ENCODE data around the gene B4GALT2.

B4GALT2 gene

GRCh38 chr1:44002606-44003157, 23.7 kb downstream of the B4GALT2 start:
- Histone ChIP-seq H3K4me1 (ENCODE audit: control extremely low read depth in 1 of 4, control insufficient read depth in 4 of 4, insufficient read depth in 4 of 4, low read length in 3 of 4) (no peaks in the 10 kb centered on the region), H3K27me3 (replicated peaks in 2 of 5; ENCODE audit: control insufficient read depth in 4 of 5, insufficient read depth in 5 of 5, low read length in 4 of 5) (no peaks in the 10 kb centered on the region), H3K36me3 (ENCODE audit: control insufficient read depth in 4 of 4, insufficient read depth in 4 of 4, low read length in 3 of 4) (no peaks in the 10 kb centered on the region), H3K4me3 (ENCODE audit: control insufficient read depth in 1 of 7, extremely low read depth in 1 of 7, insufficient read depth in 4 of 7, low read depth in 2 of 7, low read length in 6 of 7) (no peak overlapping the region), H3K27ac (ENCODE audit: insufficient read depth in 1 of 2, low read depth in 1 of 2, low read length in 2 of 2, poor library complexity in 1 of 2, severe bottlenecking in 2 of 2) (no peak overlapping the region), H3K9me3 (ENCODE audit: control extremely low read depth in 1 of 5, control insufficient read depth in 4 of 5, insufficient read depth in 2 of 5, low read depth in 1 of 5, low read length in 4 of 5) (no peaks in the 10 kb centered on the region)
- DNase-seq = no peak
- ChIA-PET POLR2A (no interaction called here), CTCF (interaction anchor here (1.1 to 5.5 kb wide), 5 partner anchors 10 to 44 kb away, joined by 3 to 51 read pairs (median 6); no protein-coding TSS in a partner anchor)
- 94% methylated on average over 12 of the region's 14 CpGs for whole genome bisulfite sequencing (ENCODE audit: insufficient coverage)

DNA sequence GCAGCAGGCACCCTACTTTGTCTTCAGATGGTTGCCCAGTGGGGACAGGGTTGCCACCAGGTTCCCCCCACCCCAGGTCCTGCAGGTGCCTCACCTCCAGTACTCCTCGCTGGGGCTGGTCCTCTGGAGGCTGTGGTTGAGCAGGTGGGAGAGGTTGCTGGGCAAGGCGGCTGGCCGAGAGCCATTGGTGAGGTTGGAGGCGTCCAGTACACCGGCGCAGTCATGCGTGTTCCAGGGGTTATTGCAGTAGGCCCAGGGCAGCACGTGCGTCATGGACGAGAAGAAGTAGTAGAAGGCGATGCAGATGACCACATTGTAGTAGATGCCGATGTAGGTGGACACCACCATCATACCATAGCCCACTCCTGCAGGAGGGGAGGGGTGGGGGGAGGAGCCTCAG, 29.2 kb downstream of the B4GALT2 start:
- H3K9me3 ChIP-seq (ENCODE audit: control extremely low read depth in 1 of 5, control insufficient read depth in 4 of 5, insufficient read depth in 2 of 5, low read depth in 1 of 5, low read length in 4 of 5) = no peaks in the 10 kb centered on the region
- WGBS (ENCODE audit: insufficient coverage) = 100% methylated on average over 5 of the region's 12 CpGs
- CTCF ChIA-PET = interaction anchor here (1.3 to 1.5 kb wide), 2 partner anchors 8 to 28 kb away, joined by 4 to 5 read pairs; no protein-coding TSS in a partner anchor
- DNase-seq = no peak
- POLR2A ChIA-PET = no interaction called here
- H3K4me3 ChIP-seq (ENCODE audit: control insufficient read depth in 1 of 7, extremely low read depth in 1 of 7, insufficient read depth in 4 of 7, low read depth in 2 of 7, low read length in 6 of 7) = no peak overlapping the region
- peaks cover 0 to 19% (median 11%) of the 10 kb centered on the region in 4 experiments for H3K4me1 ChIP-seq (ENCODE audit: control extremely low read depth in 1 of 4, control insufficient read depth in 4 of 4, insufficient read depth in 4 of 4, low read length in 3 of 4)
- H3K27ac ChIP-seq (ENCODE audit: insufficient read depth in 1 of 2, low read depth in 1 of 2, low read length in 2 of 2, poor library complexity in 1 of 2, severe bottlenecking in 2 of 2) = no peak overlapping the region
- H3K27me3 ChIP-seq (replicated peaks in 2 of 5; ENCODE audit: control insufficient read depth in 4 of 5, insufficient read depth in 5 of 5, low read length in 4 of 5) = no peaks in the 10 kb centered on the region
- H3K36me3 ChIP-seq (ENCODE audit: control insufficient read depth in 4 of 4, insufficient read depth in 4 of 4, low read length in 3 of 4) = no peaks in the 10 kb centered on the region

DNA sequence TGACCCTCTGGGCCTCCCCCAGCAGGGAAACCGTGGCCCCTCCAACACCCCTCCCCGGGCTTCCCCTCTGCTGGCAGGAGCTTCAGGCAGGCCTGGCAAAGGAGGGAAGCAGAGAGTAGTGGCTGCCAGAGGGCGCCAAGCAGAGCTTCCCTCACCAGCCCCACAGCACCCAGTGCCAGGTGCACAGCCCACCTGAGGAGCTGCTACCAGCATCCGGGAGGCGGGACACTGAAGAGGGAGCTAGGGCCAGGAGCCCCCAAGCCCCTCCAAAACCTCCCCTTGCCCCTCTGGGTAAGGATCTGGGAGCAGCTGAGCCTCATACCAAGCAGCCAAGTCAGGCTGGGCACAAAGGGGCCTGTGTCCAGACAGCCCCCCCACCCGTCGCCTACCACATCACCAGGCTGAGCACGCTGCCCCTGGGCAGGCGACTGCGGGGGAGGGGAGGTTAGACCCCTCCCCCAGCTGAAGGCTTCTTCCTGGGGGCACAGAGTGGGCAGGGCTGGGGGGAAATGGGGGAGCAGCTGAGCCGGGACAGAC, 32.0 kb downstream of the B4GALT2 start:
- no peaks in the 10 kb centered on the region for H3K9me3 ChIP-seq (ENCODE audit: control extremely low read depth in 1 of 5, control insufficient read depth in 4 of 5, insufficient read depth in 2 of 5, low read depth in 1 of 5, low read length in 4 of 5)
- H3K27me3 ChIP-seq (replicated peaks in 2 of 5; ENCODE audit: control insufficient read depth in 4 of 5, insufficient read depth in 5 of 5, low read length in 4 of 5) = no peaks in the 10 kb centered on the region
- H3K36me3 ChIP-seq (ENCODE audit: control insufficient read depth in 4 of 4, insufficient read depth in 4 of 4, low read length in 3 of 4) = no peaks in the 10 kb centered on the region
- H3K4me3 ChIP-seq (ENCODE audit: control insufficient read depth in 1 of 7, extremely low read depth in 1 of 7, insufficient read depth in 4 of 7, low read depth in 2 of 7, low read length in 6 of 7) = no peak overlapping the region
- ChIA-PET POLR2A (no interaction called here), CTCF (interaction anchor here (0.6 to 5.8 kb wide), 8 partner anchors 12 to 67 kb away, joined by 3 to 41 read pairs (median 3); no protein-coding TSS in a partner anchor)
- no peak for DNase-seq
- peaks cover 0 to 32% (median 24%) of the 10 kb centered on the region in 4 experiments for H3K4me1 ChIP-seq (ENCODE audit: control extremely low read depth in 1 of 4, control insufficient read depth in 4 of 4, insufficient read depth in 4 of 4, low read length in 3 of 4)
- 82% methylated on average over 4 of the region's 11 CpGs for WGBS (ENCODE audit: insufficient coverage)
- no peak overlapping the region for H3K27ac ChIP-seq (ENCODE audit: insufficient read depth in 1 of 2, low read depth in 1 of 2, low read length in 2 of 2, poor library complexity in 1 of 2, severe bottlenecking in 2 of 2)

GRCh38 chr1:44012404-44012803, 33.4 kb downstream of the B4GALT2 start:
- POLR2A ChIA-PET = no interaction called here
- H3K4me3 ChIP-seq (ENCODE audit: control insufficient read depth in 1 of 7, extremely low read depth in 1 of 7, insufficient read depth in 4 of 7, low read depth in 2 of 7, low read length in 6 of 7) = no peak overlapping the region
- no peak overlapping the region for H3K27ac ChIP-seq (ENCODE audit: insufficient read depth in 1 of 2, low read depth in 1 of 2, low read length in 2 of 2, poor library complexity in 1 of 2, severe bottlenecking in 2 of 2)
- H3K27me3 ChIP-seq (replicated peaks in 2 of 5; ENCODE audit: control insufficient read depth in 4 of 5, insufficient read depth in 5 of 5, low read length in 4 of 5) = no peaks in the 10 kb centered on the region
- CTCF ChIA-PET = interaction anchor here (1.8 to 6.9 kb wide), 3 partner anchors 7 to 22 kb away, joined by 7 to 51 read pairs (median 41); partner anchors contain the start of gene SLC6A9
- H3K9me3 ChIP-seq (ENCODE audit: control extremely low read depth in 1 of 5, control insufficient read depth in 4 of 5, insufficient read depth in 2 of 5, low read depth in 1 of 5, low read length in 4 of 5) = no peaks in the 10 kb centered on the region
- H3K36me3 ChIP-seq (ENCODE audit: control insufficient read depth in 4 of 4, insufficient read depth in 4 of 4, low read length in 3 of 4) = no peaks in the 10 kb centered on the region
- peaks cover 0 to 32% (median 24%) of the 10 kb centered on the region in 4 experiments for H3K4me1 ChIP-seq (ENCODE audit: control extremely low read depth in 1 of 4, control insufficient read depth in 4 of 4, insufficient read depth in 4 of 4, low read length in 3 of 4)
- 100% methylated on average over 1 of the region's 2 CpGs for WGBS (ENCODE audit: insufficient coverage)
- DNase-seq = peak in 1 of 3 donors; percentile 11

- H3K9me3 ChIP-seq (ENCODE audit: control extremely low read depth in 1 of 5, control insufficient read depth in 4 of 5, insufficient read depth in 2 of 5, low read depth in 1 of 5, low read length in 4 of 5) = no peaks in the 10 kb centered on the region
- peaks cover 0 to 32% (median 24%) of the 10 kb centered on the region in 4 experiments for H3K4me1 ChIP-seq (ENCODE audit: control extremely low read depth in 1 of 4, control insufficient read depth in 4 of 4, insufficient read depth in 4 of 4, low read length in 3 of 4)
- H3K27me3 ChIP-seq (replicated peaks in 2 of 5; ENCODE audit: control insufficient read depth in 4 of 5, insufficient read depth in 5 of 5, low read length in 4 of 5) = no peaks in the 10 kb centered on the region
- 11% methylated on average over 13 of the region's 13 CpGs for WGBS (ENCODE audit: insufficient coverage)
- no peak overlapping the region for H3K4me3 ChIP-seq (ENCODE audit: control insufficient read depth in 1 of 7, extremely low read depth in 1 of 7, insufficient read depth in 4 of 7, low read depth in 2 of 7, low read length in 6 of 7)
- DNase-seq = peak in 2 of 3 donors; percentile 72 to 78
- ChIA-PET POLR2A (no interaction called here), CTCF (interaction anchor here (0.8 to 6.9 kb wide), 6 partner anchors 8 to 35 kb away, joined by 3 to 51 read pairs (median 6); partner anchors contain the start of gene SLC6A9)
- no peaks in the 10 kb centered on the region for H3K36me3 ChIP-seq (ENCODE audit: control insufficient read depth in 4 of 4, insufficient read depth in 4 of 4, low read length in 3 of 4)
- no peak overlapping the region for H3K27ac ChIP-seq (ENCODE audit: insufficient read depth in 1 of 2, low read depth in 1 of 2, low read length in 2 of 2, poor library complexity in 1 of 2, severe bottlenecking in 2 of 2)
These were observed 34.1 kb downstream of the B4GALT2 start for GRCh38 chr1:44012941-44013609.

DNA sequence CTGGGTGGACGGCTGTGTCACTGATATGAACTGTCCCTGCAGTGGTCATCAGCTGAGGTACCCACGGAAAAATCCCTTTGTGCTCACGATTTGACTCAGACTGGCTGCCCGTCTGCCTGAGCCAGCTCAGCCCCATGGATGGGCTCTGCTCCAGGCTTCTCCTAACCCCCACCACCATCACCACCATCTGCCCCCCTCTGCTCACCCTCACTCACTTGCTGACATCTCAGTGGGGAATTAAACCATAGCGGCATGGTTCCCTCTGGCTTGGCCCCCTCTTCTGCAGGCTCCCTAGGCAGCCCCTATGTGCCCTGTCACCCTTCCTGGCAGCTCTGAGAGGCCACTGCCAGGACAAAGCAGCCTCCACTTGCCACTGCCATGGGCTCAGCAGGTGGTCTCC, 34.9 kb downstream of the B4GALT2 start:
- peak in 1 of 3 donors; percentile 16 for DNase-seq
- Histone ChIP-seq H3K27ac (ENCODE audit: insufficient read depth in 1 of 2, low read depth in 1 of 2, low read length in 2 of 2, poor library complexity in 1 of 2, severe bottlenecking in 2 of 2) (no peak overlapping the region), H3K4me3 (ENCODE audit: control insufficient read depth in 1 of 7, extremely low read depth in 1 of 7, insufficient read depth in 4 of 7, low read depth in 2 of 7, low read length in 6 of 7) (no peak overlapping the region), H3K9me3 (ENCODE audit: control extremely low read depth in 1 of 5, control insufficient read depth in 4 of 5, insufficient read depth in 2 of 5, low read depth in 1 of 5, low read length in 4 of 5) (no peaks in the 10 kb centered on the region), H3K27me3 (replicated peaks in 2 of 5; ENCODE audit: control insufficient read depth in 4 of 5, insufficient read depth in 5 of 5, low read length in 4 of 5) (no peaks in the 10 kb centered on the region), H3K4me1 (ENCODE audit: control extremely low read depth in 1 of 4, control insufficient read depth in 4 of 4, insufficient read depth in 4 of 4, low read length in 3 of 4) (peaks cover 0 to 32% (median 24%) of the 10 kb centered on the region in 4 experiments), H3K36me3 (ENCODE audit: control insufficient read depth in 4 of 4, insufficient read depth in 4 of 4, low read length in 3 of 4) (no peaks in the 10 kb centered on the region)
- 85% methylated on average over 5 of the region's 5 CpGs for WGBS (ENCODE audit: insufficient coverage)
- ChIA-PET POLR2A (no interaction called here), CTCF (interaction anchor here (0.6 to 6.9 kb wide), 9 partner anchors 9 to 558 kb away, joined by 3 to 51 read pairs (median 4); no protein-coding TSS in a partner anchor)

All from common myeloid progenitor, CD34-positive (primary cell).